HepG2 (cell line): Measurements from ENCODE around the gene OBSL1. TPM values are rescaled to one million over a fixed set of nuclear protein-coding genes. Genes with fewer than 3 reads are reported as not detected.

Experiments used
- CC2D1A ChIP-seq: sonication (generic); formaldehyde crosslinking; IDR thresholded peaks from 2 replicates; pipeline ENCODE4 v1.8.1; 2023; ENCODE audit warnings: mild to moderate bottlenecking, missing genetic modification reagents
- IKZF5 ChIP-seq: IDR thresholded peaks from 2 replicates; pipeline ENCODE4 v1.6.1; 2018; ENCODE audit warnings: missing genetic modification reagents, mild to moderate bottlenecking, missing compliant biosample characterization
- NFE2L1 ChIP-seq: sonication (generic); formaldehyde crosslinking; IDR thresholded peaks from 2 replicates; pipeline ENCODE4 v1.4.0; 2020; ENCODE audit warnings: missing genetic modification reagents, mild to moderate bottlenecking, borderline replicate concordance
- THAP7 ChIP-seq: sonication (generic); formaldehyde crosslinking; IDR thresholded peaks from 2 replicates; pipeline ENCODE4 v1.8.1; 2023; ENCODE audit warnings: mild to moderate bottlenecking, missing genetic modification reagents
- UBTF ChIP-seq: sonication (generic); formaldehyde crosslinking; IDR thresholded peaks from 2 replicates; pipeline ENCODE4 v1.4.0; 2020; ENCODE audit warnings: mild to moderate bottlenecking, missing genetic modification reagents
- ZFX ChIP-seq: sonication (generic); formaldehyde crosslinking; IDR thresholded peaks from 2 replicates; pipeline ENCODE4 v1.4.0; 2020; ENCODE audit warnings: mild to moderate bottlenecking, low read depth, missing genetic modification reagents, moderate library complexity
- ZNF275 ChIP-seq: sonication (generic); formaldehyde crosslinking; IDR thresholded peaks from 2 replicates; pipeline ENCODE4 v1.8.0; 2022; ENCODE audit warnings: missing genetic modification reagents, mild to moderate bottlenecking, inconsistent platforms, borderline replicate concordance
- ZNF296 ChIP-seq: sonication (generic); formaldehyde crosslinking; conservative IDR thresholded peaks from 2 replicates; pipeline ENCODE4 v1.5.0; 2020; ENCODE audit warnings: mild to moderate bottlenecking, missing genetic modification reagents
- polyA plus RNA-seq, 8 experiments: library from polyadenylated mRNA; depleted of rRNA in 3 of 8; stranded (reverse) in 7 of 8; unstranded in 1 of 8; fragments of >200 nt; fragmentation: Illumina TruSeq in 4 of 8; extraction: Trizol in 4 of 8; gene quantifications; 2 replicates each; pipeline versions ENCODE4 v1.2.1 to v1.2.3, GENCODE V29; 2011 to 2016; ENCODE audit warnings: low read depth in 4 of 8, missing spikeins in 1 of 8, mixed read lengths in 1 of 8; ENCODE audit not compliant: insufficient read depth in 1 of 8
- total RNA-seq, 5 experiments: library from RNA; depleted of rRNA; stranded (reverse); fragments of >200 nt; fragmentation: Illumina TruSeq; extraction: Trizol; gene quantifications; 2 replicates each; pipeline ENCODE4 v1.2.3, GENCODE V29; 2016; ENCODE audit warnings: low read depth in 1 of 5

The OBSL1 gene
- total and polyA plus RNA-seq, 2 of the 13 experiments (the other 11 are each of a cell fraction or from before 2014, with no cell fraction given) = 86.7 to 218 TPM

GRCh38 chr2:219512524-219513216 lies 58.7 kb downstream of the OBSL1 start (continued):
- peak; percentile 50; the same call in 1 of the 2 replicates for TF ChIP-seq UBTF (CRISPR knock-in tag)
- TF ChIP-seq IKZF5 (CRISPR knock-in tag) = no peak
- TF ChIP-seq ZFX = peak; percentile 50
- TF ChIP-seq THAP7 (CRISPR knock-in tag) = no peak
- TF ChIP-seq NFE2L1 (CRISPR knock-in tag) = no peak
- no peak for TF ChIP-seq CC2D1A (CRISPR knock-in tag)
- no peak for TF ChIP-seq ZNF275 (CRISPR knock-in tag)
- TF ChIP-seq ZNF296 = peak; percentile 87; the same call in 1 of the 2 replicates
